HG02678 (cell line): ENCODE data around the gene SNX17.
"Not testable (repeated sequence)": the region's sequence is repeated elsewhere in the genome, so short reads cannot be mapped to it uniquely, and the experiment has no call there.

ENCODE experiments used
- ATAC-seq: cut with Tn5 transposase; IDR thresholded peaks from one replicate; pipeline ENCODE4 v1.9.1; 2021; ENCODE audit warnings: mild to moderate bottlenecking, moderate library complexity; ENCODE audit not compliant: unreplicated experiment

The SNX17 gene, protein sequence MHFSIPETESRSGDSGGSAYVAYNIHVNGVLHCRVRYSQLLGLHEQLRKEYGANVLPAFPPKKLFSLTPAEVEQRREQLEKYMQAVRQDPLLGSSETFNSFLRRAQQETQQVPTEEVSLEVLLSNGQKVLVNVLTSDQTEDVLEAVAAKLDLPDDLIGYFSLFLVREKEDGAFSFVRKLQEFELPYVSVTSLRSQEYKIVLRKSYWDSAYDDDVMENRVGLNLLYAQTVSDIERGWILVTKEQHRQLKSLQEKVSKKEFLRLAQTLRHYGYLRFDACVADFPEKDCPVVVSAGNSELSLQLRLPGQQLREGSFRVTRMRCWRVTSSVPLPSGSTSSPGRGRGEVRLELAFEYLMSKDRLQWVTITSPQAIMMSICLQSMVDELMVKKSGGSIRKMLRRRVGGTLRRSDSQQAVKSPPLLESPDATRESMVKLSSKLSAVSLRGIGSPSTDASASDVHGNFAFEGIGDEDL

DNA sequence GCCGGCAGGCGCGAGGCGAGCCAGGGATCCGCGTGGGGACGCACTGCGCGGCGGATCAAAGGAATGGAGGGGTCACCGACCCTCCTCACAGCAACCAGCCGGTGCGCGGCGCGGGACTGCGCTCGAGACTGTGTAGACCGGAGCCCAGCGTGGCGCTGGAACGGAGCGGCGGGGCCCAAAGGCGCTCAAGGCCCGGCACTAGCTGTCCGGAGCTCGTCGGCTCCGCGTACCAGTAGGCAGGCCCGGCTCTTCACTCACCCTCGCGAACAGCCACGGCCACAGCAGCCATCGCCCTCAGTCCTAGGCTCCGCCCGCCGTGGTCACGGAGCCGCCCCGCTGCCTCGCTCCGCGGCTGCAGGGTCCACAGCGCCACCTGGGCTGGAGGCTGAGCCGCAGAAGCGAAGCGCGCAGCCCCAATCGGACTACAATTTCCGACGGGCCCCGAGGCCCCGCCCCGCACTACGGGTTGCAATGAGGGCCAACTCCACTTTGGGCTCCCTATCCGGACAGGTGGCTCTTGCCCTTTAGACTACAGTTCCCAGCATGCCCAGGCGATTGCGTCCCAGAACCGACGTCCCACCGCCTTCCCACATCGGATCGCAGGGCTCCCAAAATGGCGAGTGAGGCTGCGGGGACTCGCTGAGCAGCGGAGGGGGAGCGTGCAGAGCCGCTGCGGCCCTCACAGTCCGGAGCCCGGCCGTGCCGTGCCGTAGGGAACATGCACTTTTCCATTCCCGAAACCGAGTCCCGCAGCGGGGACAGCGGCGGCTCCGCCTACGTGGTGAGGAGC is at the start of gene SNX17, which contains the start of gene EIF2B4:
Gene SNX17, plus strand, starts transcription at position 591 of the 790 bp plus-strand sequence. Its CDS starts 128 bp downstream, at position 719.
Gene EIF2B4, minus strand, starts transcription at position 313 of the 790 bp plus-strand sequence. Its CDS starts 24 bp downstream, at position 289.
- ATAC-seq: peak; percentile 88

DNA sequence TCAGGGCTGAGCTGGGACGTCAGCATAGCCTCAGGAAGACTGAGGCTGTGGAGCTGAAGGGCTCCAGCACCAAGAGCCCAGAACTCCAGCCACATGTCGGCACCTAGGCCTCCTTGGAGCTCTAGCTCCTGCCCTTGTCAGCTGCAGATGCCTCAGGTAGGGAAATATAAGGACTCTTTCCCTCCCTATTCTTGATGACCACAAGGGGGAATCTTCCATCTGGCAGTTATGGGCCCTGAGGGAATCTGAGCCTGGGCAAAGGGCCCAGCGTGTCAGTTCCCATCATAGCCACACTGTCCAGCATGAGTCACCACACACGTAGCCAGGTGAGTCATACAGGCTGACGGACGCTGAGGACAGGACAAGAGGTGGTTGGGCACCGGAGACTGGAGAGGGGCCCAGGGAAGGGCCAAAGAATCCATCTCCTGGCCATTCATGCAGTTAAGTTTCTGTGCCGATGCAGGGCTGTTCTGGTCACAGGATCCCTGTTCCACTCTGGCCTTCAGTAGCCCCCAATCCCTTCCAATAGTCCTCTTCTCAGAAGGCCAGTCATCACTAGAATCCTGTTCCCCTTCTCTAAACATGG is 49.4 kb upstream of the SNX17 start:
- ATAC-seq: no peak

GRCh38 chr2:27322301-27322765 is 48.1 kb upstream of the SNX17 start:
- ATAC-seq: no peak

- peak; percentile 95 for ATAC-seq
These were observed 47.4 kb upstream of the SNX17 start, which contains the start of gene MPV17 for GRCh38 chr2:27322766-27323595. TSS of gene MPV17 (minus strand) at chr2:27323097. CDS start at chr2:27322517, 580 bp downstream.

DNA sequence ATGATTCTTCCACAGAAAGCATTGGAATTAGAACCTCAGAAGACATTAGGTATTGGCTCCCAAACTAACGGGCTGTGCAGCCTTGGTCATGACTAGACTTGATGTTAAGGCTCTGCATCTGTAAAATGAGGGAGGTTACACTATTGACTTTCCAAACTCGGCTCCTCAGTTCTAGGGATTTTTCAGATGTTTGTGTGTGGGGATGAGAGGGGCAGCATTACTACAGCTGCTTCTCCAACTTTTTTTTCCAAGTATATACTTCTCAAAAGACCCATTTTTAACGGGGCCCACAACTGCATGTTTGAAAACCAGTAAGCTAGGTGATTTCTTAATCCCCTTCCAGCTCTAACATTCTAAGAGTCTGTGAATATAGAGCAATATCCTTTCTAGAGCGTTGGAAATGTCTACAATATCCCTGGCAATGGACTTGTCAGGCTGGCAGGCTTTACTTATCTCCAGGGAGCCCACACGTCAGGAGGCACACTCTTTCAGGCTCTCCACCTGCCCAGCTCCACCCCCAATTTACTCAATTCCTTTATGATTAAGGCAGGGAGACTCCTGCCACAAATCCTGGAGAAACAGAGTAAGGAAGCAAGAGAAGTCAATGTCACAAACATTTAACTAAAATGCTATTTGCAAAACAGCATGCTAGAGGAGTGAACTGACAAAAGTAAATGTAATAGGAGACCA is 46.7 kb upstream of the SNX17 start:
- ATAC-seq: no peak

- ATAC-seq: no peak
These were observed 45.7 kb upstream of the SNX17 start for GRCh38 chr2:27324720-27325119.

DNA sequence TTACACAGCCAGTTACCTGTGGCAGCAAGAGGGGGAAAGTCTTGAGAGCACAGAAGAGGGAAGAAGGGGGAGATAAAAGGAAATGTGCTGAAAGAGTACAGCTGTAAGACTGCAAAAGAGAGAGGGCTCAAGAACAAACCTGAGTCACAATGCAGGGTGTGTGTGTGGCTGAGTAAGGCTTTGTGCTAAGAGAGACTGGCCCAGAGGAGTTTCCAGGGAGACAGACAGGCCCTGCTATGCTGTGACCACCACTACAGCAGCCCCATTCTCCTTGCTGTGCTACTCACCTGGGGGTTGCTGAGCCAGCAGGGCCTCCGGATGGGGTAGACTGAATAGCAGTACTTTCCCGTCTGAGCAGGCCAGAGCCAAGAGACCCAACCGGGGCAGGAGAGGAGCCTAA is 35.1 kb upstream of the SNX17 start:
- ATAC-seq: no peak

- no peak for ATAC-seq
These were observed 34.2 kb upstream of the SNX17 start for GRCh38 chr2:27336173-27336572.

DNA sequence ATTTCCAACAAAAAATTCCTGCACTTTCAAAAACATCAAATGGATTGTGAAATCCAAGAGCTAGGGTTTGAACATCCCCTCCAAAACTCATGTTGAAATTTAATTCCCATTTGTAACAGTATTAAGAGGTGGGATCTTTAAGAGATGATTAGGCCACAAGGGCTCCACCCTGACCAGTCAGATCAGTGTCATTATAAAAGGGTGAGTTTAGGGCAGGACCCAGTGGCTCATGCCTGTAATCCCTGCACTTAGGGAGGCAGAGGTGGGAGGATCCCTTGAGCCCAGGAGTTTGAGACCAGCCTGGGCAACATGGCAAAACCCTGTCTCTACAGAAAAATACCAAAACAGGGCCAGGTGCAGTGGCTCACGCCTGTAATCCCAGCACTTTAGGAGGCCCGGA is 22.8 kb upstream of the SNX17 start:
- ATAC-seq: no peak

DNA sequence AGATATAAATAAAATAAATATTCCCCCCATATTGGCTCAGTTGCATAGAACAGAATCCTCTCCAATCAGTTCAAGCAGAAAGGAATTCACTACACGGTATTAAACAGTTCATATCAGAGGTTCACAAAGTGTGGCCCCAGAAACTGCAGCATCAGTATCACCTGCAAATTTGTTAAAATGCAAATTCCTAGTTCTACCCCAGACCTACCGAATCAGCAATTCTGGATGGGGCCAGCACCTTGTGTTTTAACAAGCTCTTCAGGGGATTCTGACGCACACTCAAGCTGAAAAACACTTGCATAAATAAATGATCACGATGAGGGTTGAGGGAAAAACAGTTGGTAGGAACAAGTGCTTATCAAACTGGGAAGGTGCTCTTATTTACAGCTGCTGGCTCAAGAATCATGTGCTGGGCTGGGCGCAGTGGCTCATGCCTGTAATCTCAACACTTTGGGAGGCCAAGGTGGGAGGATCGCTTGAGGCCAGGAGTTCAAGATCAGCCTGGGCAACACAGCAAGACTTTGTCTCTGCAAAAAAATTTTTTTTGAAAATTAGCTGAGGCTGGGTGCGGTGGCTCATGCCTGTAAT is 20.2 kb upstream of the SNX17 start:
- ATAC-seq: no peak

DNA sequence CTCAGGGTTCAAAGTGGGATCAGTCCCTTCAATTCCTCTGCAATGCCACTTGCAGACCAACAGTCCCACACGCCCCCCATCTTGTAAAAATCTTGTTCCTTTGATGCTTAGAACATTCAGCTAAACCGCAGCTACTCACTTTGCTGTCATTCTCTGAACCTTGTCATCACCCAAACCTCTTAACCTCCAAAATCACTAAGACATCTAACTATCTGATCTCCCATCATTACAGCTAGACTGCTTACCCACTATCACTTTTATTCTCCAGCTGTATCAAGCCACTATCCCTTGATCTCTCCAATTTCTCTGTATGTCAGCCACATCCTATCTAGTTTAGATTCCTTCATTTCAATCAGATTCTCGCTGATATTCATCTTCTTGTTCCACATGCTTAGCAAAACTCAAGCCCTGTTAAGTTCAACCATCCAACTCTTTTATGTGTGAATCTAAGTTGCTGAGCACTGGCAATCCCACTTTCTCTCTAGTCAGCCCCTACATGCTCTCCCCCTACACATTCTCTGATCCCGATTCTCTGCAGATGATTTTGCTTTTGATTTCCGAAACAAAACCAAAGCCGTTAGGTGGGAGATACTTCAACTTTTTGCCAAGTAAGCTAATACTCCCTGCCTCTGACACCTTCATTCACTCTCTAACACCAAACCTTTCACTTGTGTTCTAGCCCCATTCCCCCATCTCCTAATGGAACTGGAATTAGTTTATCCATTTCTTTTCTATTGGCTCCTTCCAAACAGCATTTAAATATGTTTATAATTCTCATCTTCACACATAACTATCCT is 18.4 kb upstream of the SNX17 start:
- ATAC-seq: no peak

DNA sequence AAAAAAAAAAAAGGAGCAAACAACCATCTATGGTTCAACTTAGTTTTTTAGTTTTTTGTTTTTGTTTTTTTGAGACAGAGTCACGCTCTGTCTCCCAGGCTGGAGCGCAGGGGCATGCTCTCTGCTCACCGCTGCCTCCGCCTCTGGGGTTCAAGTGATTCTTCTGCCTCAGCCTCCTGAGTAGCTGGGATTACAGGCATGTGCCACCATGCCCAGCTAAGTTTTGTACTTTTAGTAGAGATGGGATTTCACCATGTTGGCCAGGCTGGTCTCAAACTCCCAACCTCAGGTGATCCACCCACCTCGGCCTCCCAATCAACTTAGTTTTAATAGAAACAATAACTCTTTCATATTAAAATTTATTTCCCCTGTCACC is 17.0 kb upstream of the SNX17 start:
- ATAC-seq: not testable (repeated sequence)

GRCh38 chr2:27353762-27354596 is 16.4 kb upstream of the SNX17 start:
- no peak for ATAC-seq

DNA sequence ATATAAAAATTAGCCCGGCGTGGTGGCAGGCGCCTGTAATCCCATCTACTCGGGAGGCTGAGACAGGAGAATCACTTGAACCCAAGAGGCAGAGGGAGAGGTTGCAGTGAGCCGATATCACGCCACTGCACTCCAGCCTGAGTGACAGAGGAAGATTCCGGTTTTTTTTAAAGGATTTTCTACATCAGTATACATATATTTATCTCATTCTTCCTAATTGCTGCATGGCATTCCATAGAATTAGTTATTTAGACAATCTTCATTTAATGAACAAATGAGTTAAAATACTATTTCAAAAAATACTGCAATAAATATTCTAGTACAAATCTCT is 15.9 kb upstream of the SNX17 start:
- ATAC-seq: no peak

GRCh38 chr2:27356056-27356381 is 14.4 kb upstream of the SNX17 start:
- ATAC-seq: peak; percentile 26

DNA sequence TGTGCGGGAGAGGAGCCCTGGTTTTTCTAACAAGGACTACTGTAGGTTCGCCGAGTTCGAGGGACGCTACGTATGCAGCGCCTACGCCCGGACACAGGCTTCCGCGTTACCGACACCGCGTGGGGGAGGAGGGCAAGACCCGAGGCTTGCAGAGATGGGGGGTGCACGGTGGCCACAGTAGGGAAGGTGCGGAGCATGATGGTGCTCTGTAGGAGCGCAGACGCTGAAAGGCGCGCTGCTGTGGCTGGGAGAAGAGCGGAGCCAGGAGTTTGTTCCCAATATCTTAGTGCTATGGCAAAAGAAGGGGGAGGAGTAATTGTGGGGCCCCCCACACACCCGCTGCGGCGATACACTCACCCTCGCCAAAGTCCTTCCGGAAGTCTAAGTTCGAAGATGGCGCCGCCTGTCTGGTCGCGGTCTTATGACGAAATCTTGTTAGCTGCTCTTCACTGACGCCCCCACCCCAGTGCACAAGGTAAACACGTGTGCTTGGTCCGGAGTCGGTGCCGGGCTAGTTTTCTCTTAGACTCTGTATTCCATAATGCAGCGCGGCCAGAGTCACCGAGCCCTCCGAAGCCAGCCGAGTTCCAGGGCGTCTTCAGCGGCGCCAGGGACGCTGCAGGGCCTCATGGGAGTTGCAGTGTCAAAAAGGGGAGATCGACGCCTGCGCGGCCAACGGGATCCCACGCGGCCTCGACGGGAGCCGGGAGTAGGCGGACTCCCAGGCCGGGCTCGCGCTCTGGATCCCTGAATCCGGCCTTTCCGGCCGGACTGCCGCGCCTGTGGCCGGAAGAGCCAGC is 13.8 kb upstream of the SNX17 start, which contains the start of gene GTF3C2:
Gene GTF3C2, minus strand, starts transcription at position 383 of the 800 bp plus-strand sequence. CDS start 13,210 bp downstream, outside the sequence.
- peak; percentile 88 for ATAC-seq
